Thyroid gland (tissue), 4 donors: ENCODE data around the gene ATG14. TPM values are rescaled to one million over a fixed set of nuclear protein-coding genes. Genes with fewer than 3 reads are reported as not detected.

Experiments
- DNase-seq, 2 donors: peaks; one replicate each; pipeline ENCODE4 v3.0.0-alpha.2; 2019
- H3K27ac ChIP-seq, 3 donors: fragments of 200-600 bp; sonication (generic); 1 replicate in 2 of 3; 2 replicates in 1 of 3; pipeline ENCODE4 v1.5.1; 2016 to 2019; ENCODE audit warnings: mild to moderate bottlenecking in 1 of 3, moderate library complexity in 1 of 3
- H3K27me3 ChIP-seq: fragments of 200-600 bp; sonication (generic); one replicate; pipeline ENCODE4 v1.5.1; 2019
- H3K36me3 ChIP-seq, 2 donors: fragments of 200-600 bp; sonication (generic); one replicate each; pipeline ENCODE4 v1.5.1; 2016 to 2019
- H3K4me1 ChIP-seq, 2 donors: fragments of 200-600 bp; sonication (generic); one replicate each; pipeline ENCODE4 v1.5.1; 2017 to 2019
- H3K4me3 ChIP-seq, 3 donors: fragments of 200-600 bp; sonication (generic); replicated peaks in 1 of 3; 1 replicate in 2 of 3; 2 replicates in 1 of 3; pipeline ENCODE4 v1.5.1; 2016; ENCODE audit warnings: mild to moderate bottlenecking in 1 of 3
- H3K9me3 ChIP-seq: fragments of 200-600 bp; sonication (generic); one replicate; pipeline ENCODE4 v1.5.1; 2017
- CTCF ChIP-seq, 6 experiments: fragments of 200-600 bp in 3 of 6; fragments of 450-650 bp in 3 of 6; sonication (generic) in 3 of 6; IDR thresholded peaks; one replicate each; pipeline ENCODE4 v1.5.1; 2016 to 2019; ENCODE audit warnings: antibody characterized with exemption in 6 of 6, mild to moderate bottlenecking in 2 of 6, inconsistent platforms in 1 of 6, moderate library complexity in 1 of 6
- POLR2A ChIP-seq, 2 donors: fragments of 450-650 bp; IDR thresholded peaks; one replicate each; pipeline ENCODE4 v1.6.1; 2017; ENCODE audit warnings: antibody characterized with exemption in 2 of 2, mild to moderate bottlenecking in 2 of 2, moderate library complexity in 1 of 2
- WGBS, 2 donors: methylation state at CpG; one replicate each; pipeline ENCODE4 v1.1.5; 2017; 5-methylcytosine and 5-hydroxymethylcytosine counted together
- intact Hi-C: fragments of 100-400 bp; cut with DNase I; formaldehyde crosslinking; loops from one replicate; pipeline ENCODE4 v1.15.1; 2023
- total RNA-seq, 4 donors: library from RNA; depleted of rRNA; stranded (reverse); fragments of >200 nt; gene quantifications; one replicate each; pipeline ENCODE4 v1.2.3, GENCODE V29; 2016

Gene ATG14
- total RNA-seq, 4 donors from 2014 or later = 13.3 to 22.2 (median 19.1) TPM

- H3K36me3 ChIP-seq = no peaks in the 10 kb centered on the region
- peak overlapping the region; percentile 87 to 97 (median 95) for H3K4me3 ChIP-seq
- no peak for TF ChIP-seq CTCF (IDR thresholded peaks at IDR 0.05)
- no peak for TF ChIP-seq POLR2A (IDR thresholded peaks at IDR 0.05)
- H3K27me3 ChIP-seq = no peaks in the 10 kb centered on the region
- intact Hi-C loops = no loop called here
- DNase-seq = no peak
- H3K4me1 ChIP-seq = peaks cover 12 to 20% of the 10 kb centered on the region in 2 donors
- H3K27ac ChIP-seq = peak overlapping the region in 2 of 3 donors; percentile 80 to 88
- H3K9me3 ChIP-seq = no peaks in the 10 kb centered on the region
- WGBS, 2 donors = 12 to 15% methylated on average over 4 of the region's 4 CpGs
These were observed 754 bp downstream of the ATG14 start for GRCh38 chr14:55410876-55411275.

GRCh38 chr14:55404173-55404854, 7.3 kb downstream of the ATG14 start:
- 84 to 88% methylated on average over 5 of the region's 5 CpGs for WGBS, 2 donors
- Histone ChIP-seq H3K27ac (no peak overlapping the region), H3K36me3 (no peaks in the 10 kb centered on the region), H3K27me3 (no peaks in the 10 kb centered on the region), H3K9me3 (no peaks in the 10 kb centered on the region), H3K4me1 (peaks cover 0 to under 1% of the 10 kb centered on the region in 2 donors), H3K4me3 (no peak overlapping the region)
- TF ChIP-seq POLR2A (IDR thresholded peaks at IDR 0.05) (no peak), CTCF (IDR thresholded peaks at IDR 0.05) (no peak)
- DNase-seq = no peak
- intact Hi-C loops = no loop called here

GRCh38 chr14:55401751-55402150, 9.9 kb downstream of the ATG14 start:
- DNase-seq = no peak
- TF ChIP-seq CTCF (IDR thresholded peaks at IDR 0.05) (no peak), POLR2A (IDR thresholded peaks at IDR 0.05) (no peak)
- intact Hi-C loops = no loop called here
- no peak overlapping the region for H3K4me3 ChIP-seq
- H3K36me3 ChIP-seq = no peaks in the 10 kb centered on the region
- no peak overlapping the region for H3K27ac ChIP-seq
- no peaks in the 10 kb centered on the region for H3K9me3 ChIP-seq
- H3K4me1 ChIP-seq = peaks cover 7% of the 10 kb centered on the region in 2 donors
- no peaks in the 10 kb centered on the region for H3K27me3 ChIP-seq
- 92 to 94% methylated on average over 6 of the region's 6 CpGs for WGBS, 2 donors

GRCh38 chr14:55399852-55400251, 11.8 kb downstream of the ATG14 start:
- H3K9me3 ChIP-seq = no peaks in the 10 kb centered on the region
- H3K27ac ChIP-seq = no peak overlapping the region
- no peak for DNase-seq
- H3K36me3 ChIP-seq = peaks cover 0 to 5% of the 10 kb centered on the region in 2 donors
- intact Hi-C loops = no loop called here
- peaks cover 7% of the 10 kb centered on the region in 2 donors for H3K4me1 ChIP-seq
- WGBS, 2 donors = 90 to 92% methylated on average over 2 of the region's 2 CpGs
- H3K4me3 ChIP-seq = no peak overlapping the region
- TF ChIP-seq CTCF (IDR thresholded peaks at IDR 0.05) (no peak), POLR2A (IDR thresholded peaks at IDR 0.05) (no peak)
- H3K27me3 ChIP-seq = no peaks in the 10 kb centered on the region

GRCh38 chr14:55399183-55399582, 12.4 kb downstream of the ATG14 start:
- H3K4me1 ChIP-seq = peaks cover 7% of the 10 kb centered on the region in 2 donors
- no peak overlapping the region for H3K4me3 ChIP-seq
- peaks cover 0 to 5% of the 10 kb centered on the region in 2 donors for H3K36me3 ChIP-seq
- no peaks in the 10 kb centered on the region for H3K9me3 ChIP-seq
- no peaks in the 10 kb centered on the region for H3K27me3 ChIP-seq
- intact Hi-C loops = no loop called here
- 91 to 100% methylated on average over 1 of the region's 1 CpG for WGBS, 2 donors
- TF ChIP-seq POLR2A (IDR thresholded peaks at IDR 0.05) (no peak), CTCF (IDR thresholded peaks at IDR 0.05) (no peak)
- no peak for DNase-seq
- H3K27ac ChIP-seq = peak overlapping the region in 1 of 3 donors; percentile 19
